GM18873 (cell line): Measurements from ENCODE around the gene LCP2.
A peak's percentile ranks its signal among the peaks of the same experiment; 100 is the strongest.

Experiments used
- ATAC-seq: cut with Tn5 transposase; IDR thresholded peaks from one replicate; pipeline ENCODE4 v1.9.1; 2021; ENCODE audit warnings: mild to moderate bottlenecking, moderate library complexity, moderate number of reproducible peaks; ENCODE audit not compliant: unreplicated experiment, low FRiP score

The LCP2 gene

DNA sequence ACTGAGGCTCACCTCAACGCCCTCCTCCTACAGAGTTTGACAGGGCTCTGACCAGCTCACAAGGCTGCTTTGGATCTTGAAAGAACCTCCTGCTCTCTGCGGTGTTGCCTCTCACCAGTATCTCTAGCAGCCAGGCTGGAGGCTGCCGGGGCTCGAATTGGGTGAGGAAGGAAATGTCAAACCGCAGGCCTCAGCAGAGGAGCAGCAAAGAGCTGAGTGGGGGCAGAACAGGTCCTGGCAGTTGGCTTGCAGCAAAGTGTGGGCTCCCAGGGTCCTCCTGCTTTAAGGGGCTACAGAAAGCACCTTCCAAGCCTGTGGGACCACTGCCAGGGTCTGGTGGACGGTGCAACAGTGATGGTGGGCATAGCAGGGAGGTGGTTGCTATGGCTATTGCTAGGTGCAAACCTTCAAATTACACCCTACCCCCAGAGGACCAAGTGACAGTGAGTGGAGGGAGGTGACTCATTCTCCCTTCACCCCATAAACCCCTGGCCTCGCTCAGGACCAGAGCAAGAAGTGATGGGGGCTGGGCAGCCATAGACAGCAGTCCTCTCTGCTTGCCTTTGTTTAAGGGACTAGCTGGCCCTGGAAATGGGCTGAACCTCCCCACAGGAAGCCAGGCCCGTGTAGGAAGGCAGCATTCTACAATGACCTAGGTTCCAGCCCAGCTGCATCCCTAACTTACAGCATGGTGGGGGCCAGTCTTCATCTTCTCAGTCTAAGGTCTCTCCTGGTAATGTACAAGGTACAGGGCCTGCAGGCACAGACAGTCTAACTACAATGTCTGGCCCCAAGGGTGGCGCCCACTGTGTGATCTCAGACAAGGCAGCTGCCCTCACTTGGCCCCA lies 18.7 kb downstream of the LCP2 start:
- ATAC-seq = peak; percentile 92

DNA sequence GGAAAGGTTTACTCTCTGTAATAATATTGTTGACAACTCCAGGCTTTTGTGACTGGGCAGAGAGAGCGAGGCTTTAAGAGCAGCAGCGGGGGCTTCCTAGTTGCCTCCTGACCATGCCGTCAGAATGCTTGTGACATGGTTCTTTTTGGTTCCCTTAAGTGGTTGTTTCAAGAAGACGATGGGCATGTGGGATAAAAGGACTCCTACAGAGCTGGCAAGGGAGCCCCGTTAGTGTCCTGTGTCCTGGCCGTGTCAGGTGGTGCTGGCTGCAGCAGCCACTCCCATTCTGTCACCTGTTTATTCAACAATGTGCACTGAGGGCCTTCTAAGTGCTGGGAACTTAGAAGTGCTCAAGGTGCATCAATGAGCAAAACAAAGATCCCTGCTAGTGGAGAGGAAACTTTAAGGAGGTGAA lies 19.7 kb downstream of the LCP2 start:
- ATAC-seq = no peak

DNA sequence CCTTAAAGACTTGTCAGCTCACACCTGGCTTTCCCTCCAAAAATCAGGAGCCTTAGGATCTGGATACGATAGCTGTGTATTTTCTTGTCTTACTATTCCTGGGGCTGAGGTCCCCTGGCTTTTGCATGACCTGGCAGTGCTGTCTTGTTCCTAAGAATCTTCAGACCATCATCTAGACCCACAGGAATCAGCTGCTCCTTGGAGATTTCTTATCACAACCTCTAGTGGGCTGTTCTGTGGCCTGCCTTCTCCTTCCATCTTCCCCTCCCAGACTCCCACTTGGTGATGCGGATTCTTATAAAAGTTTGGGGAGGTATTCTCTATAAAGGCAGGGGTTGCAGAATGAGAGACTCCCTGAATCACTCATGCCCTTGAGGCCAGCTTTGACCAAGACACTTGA lies 21.4 kb downstream of the LCP2 start:
- no peak for ATAC-seq

DNA sequence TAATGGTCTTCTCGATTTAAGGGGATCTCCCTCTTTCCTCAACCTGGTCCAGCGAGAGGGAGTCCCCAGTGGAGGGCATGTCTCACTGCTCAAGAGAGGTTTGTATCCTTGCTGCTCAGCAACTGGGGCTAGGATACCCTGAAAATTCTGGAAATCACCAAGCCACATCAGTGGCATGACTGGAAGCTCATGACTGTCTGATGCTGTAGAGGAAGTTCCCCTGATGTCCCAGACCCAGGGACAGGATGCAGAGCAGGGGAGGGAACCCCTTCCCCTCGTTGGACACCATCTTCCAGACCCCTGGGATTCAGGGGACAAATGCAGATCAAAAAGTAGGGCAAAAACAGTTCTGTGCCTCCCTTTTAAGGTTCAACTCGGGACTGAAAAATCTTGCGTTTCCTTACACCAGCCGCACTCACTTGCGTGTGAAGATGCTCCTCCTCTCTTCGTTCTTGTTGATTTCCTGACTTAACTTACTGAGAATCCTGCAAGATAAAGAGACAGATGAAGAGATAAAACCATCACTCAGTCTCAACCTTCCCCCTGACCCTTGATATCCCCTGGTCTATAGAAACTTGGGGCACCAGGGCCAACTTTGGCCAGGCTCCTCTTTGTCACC lies 22.1 kb downstream of the LCP2 start:
- no peak for ATAC-seq

DNA sequence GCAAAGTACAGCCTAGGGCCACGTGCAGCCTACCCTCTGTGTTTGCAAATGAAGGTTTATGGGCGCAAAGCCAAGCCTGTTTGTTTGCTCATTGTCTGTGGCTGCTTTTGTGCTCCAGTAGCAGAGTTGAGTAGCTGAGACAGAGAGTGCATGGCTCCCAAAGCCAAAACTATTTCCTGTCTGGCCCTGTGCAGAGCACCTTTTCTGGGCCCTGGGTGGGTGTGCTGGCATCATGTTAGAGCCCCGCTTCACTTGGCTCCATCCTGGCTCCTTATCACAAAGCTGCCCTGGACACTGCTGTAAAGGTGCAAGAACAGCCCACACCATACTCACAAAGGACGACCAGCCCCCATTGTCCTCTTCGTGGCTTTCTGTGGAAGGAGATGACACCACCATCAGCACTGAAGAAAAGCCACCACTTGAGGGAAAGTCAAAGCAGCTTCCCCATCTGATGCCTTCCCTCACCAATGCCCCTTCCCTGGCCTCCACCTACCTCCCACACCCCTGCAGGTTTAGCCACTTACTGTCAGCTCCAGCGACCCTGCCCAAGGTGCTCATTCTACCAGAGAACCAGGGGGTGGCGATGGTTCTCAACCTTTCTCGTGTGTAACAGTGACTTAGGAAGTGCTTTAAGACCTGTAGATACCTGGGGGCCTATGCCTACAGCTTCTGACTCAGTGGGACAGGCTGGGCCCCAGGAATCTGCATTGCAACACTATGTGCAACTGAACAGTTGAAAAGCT lies 23.4 kb downstream of the LCP2 start:
- ATAC-seq = no peak

DNA sequence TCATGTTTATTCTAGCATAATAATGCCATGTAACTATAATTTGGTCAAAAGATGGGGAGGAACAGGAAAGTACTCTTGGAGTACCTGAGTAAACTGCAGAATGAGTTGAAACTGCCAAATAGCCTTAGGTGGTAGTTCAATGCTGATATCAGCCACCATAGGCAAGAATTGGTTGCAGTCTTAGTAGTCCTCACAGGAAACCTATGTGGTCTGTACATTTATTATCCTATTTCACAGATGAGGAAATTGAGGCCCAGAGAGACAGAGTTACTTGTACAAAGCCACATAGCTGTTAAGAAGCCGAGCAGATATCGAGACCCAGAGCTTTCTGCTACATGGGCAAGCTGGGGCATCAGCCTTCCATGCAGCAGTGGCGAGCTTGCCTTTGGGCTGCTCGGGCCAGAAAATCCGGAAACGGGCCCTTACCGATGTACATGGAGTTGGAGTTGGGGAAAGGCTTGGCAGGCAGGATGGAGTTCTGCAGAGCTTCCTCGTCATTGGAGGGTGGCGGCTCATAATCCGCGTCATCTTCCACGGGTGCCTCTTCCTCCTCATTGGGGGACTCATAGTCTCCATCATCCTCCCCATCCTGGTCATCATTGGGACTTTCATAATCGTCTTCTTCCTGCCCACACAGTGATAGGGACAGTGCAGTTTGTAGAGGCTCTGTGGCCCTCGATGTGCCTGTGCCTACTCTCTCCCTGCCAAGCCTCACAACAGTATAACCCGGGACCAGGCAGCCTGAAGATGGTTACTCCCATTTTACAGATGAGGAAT lies 27.1 kb downstream of the LCP2 start:
- no peak for ATAC-seq

DNA sequence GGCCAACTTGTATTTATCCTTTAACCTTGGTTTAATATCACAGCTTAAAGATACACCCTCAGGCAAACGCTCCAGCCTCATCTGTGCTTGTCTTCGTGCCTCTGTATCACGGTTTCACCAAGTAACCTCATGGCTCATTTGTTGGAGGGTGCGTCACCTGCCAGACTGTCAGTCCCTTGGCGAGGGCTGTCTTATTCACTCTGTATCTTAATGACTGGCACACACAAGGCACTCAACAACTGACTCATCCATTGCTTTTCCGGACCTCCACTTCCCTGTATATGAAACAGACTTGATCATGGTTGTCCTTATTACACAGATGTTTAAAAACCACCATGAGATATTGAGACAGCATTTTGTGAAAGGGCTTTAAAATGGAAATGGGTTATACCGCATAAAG lies 28.0 kb downstream of the LCP2 start:
- ATAC-seq = no peak

DNA sequence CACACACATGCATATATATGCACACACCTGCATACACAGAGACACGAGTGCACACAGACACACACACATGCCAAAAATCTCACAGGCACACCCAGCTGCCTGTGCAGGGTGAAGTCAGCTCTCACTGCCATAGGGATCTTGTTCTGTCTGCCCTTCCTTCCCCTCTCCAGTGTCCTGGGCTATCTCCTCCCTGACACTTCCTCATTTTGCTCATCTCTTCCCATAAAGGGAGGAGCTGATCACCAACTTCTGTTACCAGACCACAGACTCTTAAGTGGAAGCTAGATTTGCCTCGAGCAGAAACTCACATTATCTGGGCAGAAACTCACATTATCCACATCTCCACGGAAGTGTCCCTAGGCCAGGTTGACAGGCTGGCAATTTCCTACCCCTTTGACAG lies 28.7 kb downstream of the LCP2 start:
- no peak for ATAC-seq

DNA sequence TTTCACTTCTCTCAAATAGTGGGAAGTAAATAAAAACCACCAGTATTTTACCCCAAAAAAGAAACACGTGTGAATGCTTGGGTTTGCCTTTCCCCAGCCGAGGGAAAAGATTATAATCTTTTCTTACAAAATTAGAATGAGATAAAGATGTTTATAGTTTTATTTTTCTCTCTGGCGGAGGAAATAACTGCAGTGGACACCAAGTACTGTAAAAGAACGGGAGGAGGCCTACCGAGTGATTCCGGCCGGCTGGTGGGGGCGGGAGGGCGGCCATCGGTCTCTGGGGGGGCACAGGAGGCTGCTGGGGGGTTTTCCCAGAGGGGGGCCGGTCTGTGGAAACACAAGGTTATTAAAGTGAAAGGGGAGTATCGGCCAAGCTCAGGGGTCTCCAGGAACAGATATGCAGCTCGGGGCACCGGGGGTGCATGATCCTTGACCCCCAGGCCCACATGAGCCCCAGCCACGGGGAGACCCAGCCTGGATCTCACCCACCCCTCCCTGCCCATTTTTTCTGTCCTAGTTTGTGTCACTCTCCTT lies 29.4 kb downstream of the LCP2 start:
- no peak for ATAC-seq

DNA sequence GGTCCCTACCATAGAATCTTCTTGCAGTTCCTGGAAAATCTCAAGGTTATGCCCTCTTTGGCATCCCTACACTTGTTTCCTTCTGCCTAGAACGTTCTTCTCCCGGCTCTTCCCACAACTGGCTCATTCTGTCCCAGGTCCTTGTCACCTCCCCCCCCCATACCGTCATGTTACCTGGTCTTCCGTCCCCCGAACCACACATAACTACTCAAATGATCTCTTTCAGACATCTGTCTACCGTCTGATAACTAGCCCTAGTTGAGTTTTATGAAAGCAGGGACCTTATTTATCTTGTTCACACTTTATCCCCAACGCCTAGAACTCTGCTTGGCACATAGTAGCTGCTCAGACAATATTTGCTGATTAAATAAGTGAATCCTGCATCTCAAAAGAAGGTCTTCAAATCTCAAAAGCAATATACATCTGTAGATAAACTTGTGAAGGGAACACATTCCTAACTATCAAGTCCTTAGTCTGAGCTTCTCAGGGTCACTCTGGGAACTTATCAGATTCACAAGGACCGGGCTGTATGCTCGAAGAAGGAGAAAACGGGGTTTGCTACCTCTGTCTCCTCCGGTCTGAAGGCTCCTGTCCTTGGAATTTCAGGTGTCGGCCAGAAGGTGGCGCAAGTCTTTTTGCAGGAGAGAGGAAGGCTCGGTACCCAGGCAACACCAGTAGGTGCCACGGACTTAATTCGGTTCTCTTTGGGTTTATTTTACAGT lies 30.0 kb downstream of the LCP2 start:
- peak; percentile 64 for ATAC-seq

DNA sequence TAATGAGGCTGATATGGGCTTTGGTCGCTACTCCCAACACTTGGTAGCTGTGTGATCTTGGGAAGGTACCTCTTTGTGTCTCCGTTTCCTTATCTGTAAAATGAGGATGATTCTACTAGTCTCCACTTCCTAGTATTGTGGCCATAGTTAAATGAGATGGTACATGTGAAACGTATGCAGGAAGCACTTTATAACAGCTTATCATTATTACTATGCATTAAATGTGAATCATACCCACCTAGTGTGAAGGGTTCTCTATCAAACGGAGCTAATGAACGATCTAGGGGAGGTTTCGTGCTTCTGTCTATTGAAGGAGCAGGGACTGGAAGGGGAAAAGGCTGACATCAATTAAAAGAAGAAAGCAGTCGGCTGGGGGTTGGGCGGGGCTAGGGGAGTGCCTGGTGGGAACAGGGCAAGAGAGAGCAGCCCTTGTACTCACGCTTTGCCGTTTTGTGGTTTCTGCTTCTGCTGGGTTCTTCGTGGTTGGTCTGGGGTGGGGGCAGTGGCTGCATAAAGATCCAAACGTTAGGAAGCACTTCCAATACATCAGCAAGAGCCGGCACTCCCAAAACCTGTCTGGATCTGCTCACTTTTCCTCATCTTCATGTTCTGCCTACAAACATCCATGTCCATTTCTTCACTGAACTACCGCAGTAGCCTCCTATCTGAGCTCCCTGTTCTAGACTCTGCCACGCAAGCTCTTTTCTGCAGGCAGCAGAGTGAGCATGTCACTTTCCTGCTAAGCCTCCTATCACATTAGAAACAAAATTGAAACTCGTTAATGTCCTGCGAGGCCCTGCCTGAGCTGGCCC lies 30.8 kb downstream of the LCP2 start:
- no peak for ATAC-seq

DNA sequence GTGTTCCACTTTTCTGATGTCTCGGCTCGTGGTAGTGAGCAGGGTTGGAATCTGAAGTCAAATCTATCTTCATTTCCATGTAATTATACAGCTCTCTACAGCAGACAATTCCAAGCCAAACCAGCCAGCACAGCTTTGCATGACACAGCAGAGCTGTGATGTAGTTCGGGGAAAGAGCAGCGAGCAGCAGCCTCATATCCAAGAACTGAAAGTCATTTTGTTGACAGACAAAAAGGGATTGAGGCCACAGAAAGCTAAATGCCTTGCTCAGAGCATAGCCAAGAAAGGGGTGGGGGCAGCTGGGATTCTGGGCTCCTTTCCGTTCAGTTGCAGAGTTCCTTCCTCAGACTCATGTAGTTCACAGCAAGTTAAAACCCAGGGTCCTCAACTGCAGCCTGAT lies 32.1 kb downstream of the LCP2 start:
- no peak for ATAC-seq

DNA sequence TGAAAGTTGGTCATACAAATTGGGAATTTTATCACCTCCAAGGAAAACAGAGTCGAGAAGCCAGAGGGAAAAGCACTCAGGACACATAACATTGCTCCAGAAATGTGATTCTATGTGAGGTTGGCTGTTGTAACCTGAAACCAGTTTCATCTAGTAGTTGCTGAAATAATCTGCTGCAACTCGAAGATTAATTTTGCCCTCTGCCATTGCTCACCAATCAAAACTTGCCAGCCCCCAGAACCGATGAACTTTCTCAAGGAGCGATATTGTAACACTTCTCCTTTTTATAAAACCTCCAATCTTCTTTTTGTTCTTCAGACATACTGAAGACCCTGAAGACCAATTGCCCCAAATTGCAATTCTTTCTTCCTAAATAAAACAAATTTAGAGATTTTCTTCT lies 33.7 kb downstream of the LCP2 start:
- no peak for ATAC-seq

DNA sequence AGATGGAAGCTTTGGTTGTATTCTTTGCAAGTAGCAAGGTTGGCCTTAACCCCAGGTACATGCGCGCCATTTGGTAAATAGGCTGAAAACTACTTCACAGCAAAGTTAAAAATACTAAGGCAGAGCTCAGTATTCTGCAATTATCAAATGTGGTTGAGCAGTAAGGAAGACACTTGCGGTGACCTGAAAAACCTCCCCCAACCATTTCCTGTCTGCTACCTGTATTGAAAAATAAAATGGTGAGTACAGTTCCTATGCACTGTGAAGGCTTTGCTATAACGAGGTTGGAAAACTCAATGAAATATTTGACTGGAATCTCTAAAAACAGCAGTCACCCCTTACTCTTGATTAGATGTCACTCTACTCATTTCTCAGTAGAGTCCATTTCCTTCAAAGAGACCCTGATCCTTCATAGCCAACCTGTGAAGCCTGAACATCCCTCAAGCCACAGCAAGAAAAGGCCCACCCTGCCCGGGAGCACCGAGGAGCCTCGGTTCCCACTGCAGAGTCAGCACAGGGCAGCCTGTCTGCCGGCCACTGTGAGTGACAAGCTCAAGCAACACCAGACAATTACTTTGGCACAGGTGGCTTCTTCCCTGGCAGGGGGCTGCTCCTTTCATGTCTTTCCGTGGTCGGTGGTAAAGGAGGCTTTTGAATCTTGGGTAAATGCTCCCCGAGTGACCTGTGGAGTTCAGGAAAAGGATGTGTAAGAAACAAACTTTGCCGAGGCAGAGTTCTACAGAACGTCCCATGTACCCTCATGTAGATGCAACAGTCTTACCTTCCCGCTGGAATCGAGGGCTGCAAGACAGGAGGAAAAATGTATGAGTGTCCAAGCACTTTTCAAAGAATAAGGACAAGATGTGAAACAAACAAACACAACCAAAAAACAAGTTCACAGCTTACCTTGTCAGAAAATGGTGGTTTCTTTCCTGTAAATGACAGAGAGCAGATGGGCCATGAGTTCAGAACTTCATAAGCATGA lies 35.2 kb downstream of the LCP2 start:
- ATAC-seq = no peak

DNA sequence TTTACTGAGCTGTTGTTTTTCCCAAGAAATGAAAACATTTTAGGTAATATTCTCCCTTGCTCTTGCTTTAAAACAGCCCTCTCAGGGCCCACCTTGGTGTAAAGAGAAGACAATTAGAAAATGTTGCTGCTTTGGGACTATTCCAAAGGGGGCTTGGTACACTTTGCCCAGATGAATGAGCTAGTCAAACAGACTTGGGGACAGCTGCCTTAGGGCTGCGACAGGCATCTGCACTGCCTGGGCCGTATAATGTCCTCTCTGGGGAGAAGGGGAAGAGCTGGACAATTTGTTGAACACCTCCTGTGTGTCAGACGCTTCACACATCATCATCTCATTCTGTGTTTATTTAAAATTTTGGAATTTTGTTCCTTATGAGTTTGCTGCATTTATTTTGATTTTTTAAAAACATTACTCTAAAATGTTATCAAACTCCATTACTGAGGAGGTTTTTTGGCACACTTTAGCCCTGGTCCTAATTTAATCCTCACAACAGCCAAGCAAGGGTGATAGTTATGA lies 36.0 kb downstream of the LCP2 start:
- no peak for ATAC-seq

DNA sequence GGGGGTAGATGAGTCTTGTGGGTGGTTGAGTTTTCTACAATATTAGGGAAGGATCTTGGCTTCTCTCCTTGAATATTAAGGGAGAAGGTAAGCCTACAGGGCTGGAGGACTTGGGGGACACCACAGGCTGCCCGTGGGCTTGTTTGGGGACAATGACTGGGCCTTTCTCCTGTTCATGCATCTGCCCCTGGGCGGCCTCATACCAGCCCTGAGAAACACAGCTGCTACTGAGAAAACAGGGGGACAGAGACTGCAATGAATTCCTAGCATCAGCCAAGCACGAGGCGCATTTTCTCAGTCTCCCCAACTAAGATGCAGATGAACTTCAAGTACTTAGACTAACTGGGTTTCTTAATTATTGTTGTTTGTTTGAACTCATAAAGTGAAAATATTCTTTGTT lies 40.2 kb downstream of the LCP2 start:
- no peak for ATAC-seq

DNA sequence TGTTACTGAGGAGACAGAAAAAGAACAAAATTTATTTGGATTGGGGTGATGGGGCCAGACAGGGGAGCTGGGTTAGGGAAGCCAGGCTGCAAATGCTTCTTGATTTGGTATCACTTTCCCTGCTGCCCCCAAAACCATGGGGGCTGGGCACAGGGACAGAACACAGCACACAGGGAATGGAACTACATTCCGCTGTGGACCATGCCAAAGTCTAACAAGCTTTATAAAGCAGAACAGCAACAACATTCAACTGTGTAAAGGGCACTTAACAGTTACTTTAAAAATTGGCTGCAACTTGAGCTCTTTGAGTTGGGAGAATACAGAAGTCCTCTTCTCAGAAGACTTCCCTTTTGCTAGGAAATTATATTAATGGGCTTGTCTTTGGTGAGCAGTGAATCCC lies 41.0 kb downstream of the LCP2 start:
- ATAC-seq = no peak

DNA sequence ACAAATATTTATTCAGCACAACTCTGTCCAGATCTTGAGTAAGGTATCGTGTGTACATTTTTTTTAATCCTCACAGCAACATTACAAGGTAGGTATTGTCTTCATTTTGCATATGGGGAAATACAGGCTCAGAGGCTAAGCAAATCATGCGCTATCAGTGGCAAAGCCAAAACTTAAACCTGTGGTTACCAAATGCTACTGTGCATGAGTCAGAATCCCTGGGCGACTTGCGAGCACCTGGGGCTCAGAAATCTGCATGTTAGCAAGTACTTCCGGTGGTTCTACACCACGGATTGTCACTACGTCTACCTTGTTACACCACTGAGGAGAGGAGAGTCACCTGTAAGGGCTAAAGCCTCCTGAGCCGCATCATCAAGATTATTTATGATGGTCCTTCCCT lies 43.5 kb downstream of the LCP2 start:
- ATAC-seq = peak; percentile 95
